Type B pancreatic cell (in vitro differentiated cells): ENCODE results near the gene SAPCD1. TPM values are rescaled to one million over a fixed set of nuclear protein-coding genes. Genes with fewer than 3 reads are reported as not detected.

Experiments used
- DNase-seq: peaks from one replicate; pipeline ENCODE4 v3.0.0; 2021; ENCODE audit warnings: mixed read lengths; ENCODE audit not compliant: unreplicated experiment; ENCODE audit errors: extremely low spot score
- H3K27ac Mint-ChIP-seq: 2 replicates; pipeline ENCODE4 v1.8.0; 2021; ENCODE audit warnings: mild to moderate bottlenecking, mixed read lengths
- H3K27me3 Mint-ChIP-seq: 2 replicates; pipeline ENCODE4 v1.8.0; 2021; ENCODE audit warnings: mixed read lengths
- H3K36me3 Mint-ChIP-seq: 2 replicates; pipeline ENCODE4 v1.8.0; 2021; ENCODE audit warnings: mixed read lengths
- H3K4me1 Mint-ChIP-seq: one replicate; pipeline ENCODE4 v1.8.0; 2021; ENCODE audit warnings: mixed read lengths; ENCODE audit not compliant: unreplicated experiment
- H3K4me3 Mint-ChIP-seq: 2 replicates; pipeline ENCODE4 v1.8.0; 2021; ENCODE audit warnings: mild to moderate bottlenecking, mixed read lengths
- H3K9me3 Mint-ChIP-seq: 2 replicates; pipeline ENCODE4 v1.8.0; 2021; ENCODE audit warnings: mixed read lengths
- CTCF ChIP-seq: fragments of 200-600 bp; sonication (generic); conservative IDR thresholded peaks from 2 replicates; pipeline ENCODE4 v1.5.0; 2021; ENCODE audit warnings: antibody characterized with exemption, mild to moderate bottlenecking
- total RNA-seq: library from RNA; stranded (reverse); gene quantifications from 2 replicates; pipeline ENCODE4 v1.2.1, GENCODE V29; 2021; ENCODE audit warnings: low replicate concordance

Gene SAPCD1
- total RNA-seq, 1 donor from 2014 or later: 8.9 TPM

GRCh38 chr6:31723245-31723979, 39.0 kb upstream of the SAPCD1 start, which contains the start of gene MPIG6B:
Gene MPIG6B, plus strand, starts transcription at chr6:31723373. Its CDS starts 11 bp downstream, at chr6:31723384.
- Mint-ChIP-seq H3K9me3 (peaks cover 5% of the 10 kb centered on the region), H3K36me3 (peaks cover 21% of the 10 kb centered on the region), H3K27ac (peak within 1 kb of the TSS; percentile 13), H3K4me1 (peaks cover 21% of the 10 kb centered on the region), H3K4me3 (no peak within 1 kb of the TSS), H3K27me3 (no peaks in the 10 kb centered on the region)
- no peak for TF ChIP-seq CTCF
- no peak for DNase-seq

GRCh38 chr6:31723980-31724691, 38.3 kb upstream of the SAPCD1 start:
- H3K36me3 Mint-ChIP-seq: peaks cover 21% of the 10 kb centered on the region
- peak overlapping the region; percentile 13 for H3K27ac Mint-ChIP-seq
- H3K4me1 Mint-ChIP-seq: peaks cover 16% of the 10 kb centered on the region
- H3K4me3 Mint-ChIP-seq: no peak overlapping the region
- no peak for TF ChIP-seq CTCF
- H3K9me3 Mint-ChIP-seq: peaks cover 5% of the 10 kb centered on the region
- DNase-seq: no peak
- no peaks in the 10 kb centered on the region for H3K27me3 Mint-ChIP-seq

GRCh38 chr6:31725502-31726350, 36.7 kb upstream of the SAPCD1 start:
- H3K36me3 Mint-ChIP-seq: peaks cover 26% of the 10 kb centered on the region
- no peaks in the 10 kb centered on the region for H3K27me3 Mint-ChIP-seq
- H3K27ac Mint-ChIP-seq: peak overlapping the region; percentile 32
- H3K4me1 Mint-ChIP-seq: peaks cover 19% of the 10 kb centered on the region
- H3K9me3 Mint-ChIP-seq: no peaks in the 10 kb centered on the region
- DNase-seq: no peak
- TF ChIP-seq CTCF: no peak
- no peak overlapping the region for H3K4me3 Mint-ChIP-seq

GRCh38 chr6:31727034-31727716, 35.3 kb upstream of the SAPCD1 start:
- no peaks in the 10 kb centered on the region for H3K27me3 Mint-ChIP-seq
- H3K27ac Mint-ChIP-seq: peak overlapping the region; percentile 69
- peaks cover 33% of the 10 kb centered on the region for H3K36me3 Mint-ChIP-seq
- no peak for TF ChIP-seq CTCF
- no peak for DNase-seq
- peaks cover 23% of the 10 kb centered on the region for H3K4me1 Mint-ChIP-seq
- peak overlapping the region; percentile 77 for H3K4me3 Mint-ChIP-seq
- H3K9me3 Mint-ChIP-seq: no peaks in the 10 kb centered on the region
